Cerebellar cortex (tissue), 1 donor: ENCODE data around the gene EDDM13.
"Not testable (repeated sequence)": the region's sequence is repeated elsewhere in the genome, so short reads cannot be mapped to it uniquely, and the experiment has no call there.

Experiments used
- DNase-seq: peaks from one replicate; pipeline ENCODE4 v3.0.0-alpha.2; 2015; ENCODE audit warnings: low spot score

The EDDM13 gene

GRCh38 chr19:56321989-56322440, 49.5 kb downstream of the EDDM13 start:
- DNase-seq: no peak

- DNase-seq: no peak
These were observed 51.9 kb downstream of the EDDM13 start for GRCh38 chr19:56324436-56324835.

- no peak for DNase-seq
These were observed 60.1 kb downstream of the EDDM13 start for GRCh38 chr19:56332695-56333094.

- DNase-seq: peak; percentile 28
These were observed 61.0 kb downstream of the EDDM13 start for GRCh38 chr19:56333506-56333905.

GRCh38 chr19:56335371-56335770, 62.8 kb downstream of the EDDM13 start:
- not testable (repeated sequence) for DNase-seq

GRCh38 chr19:56337077-56337476, 64.5 kb downstream of the EDDM13 start:
- DNase-seq: not testable (repeated sequence)

GRCh38 chr19:56339031-56339430, 66.5 kb downstream of the EDDM13 start:
- DNase-seq: not testable (repeated sequence)

GRCh38 chr19:56341948-56342347, 69.4 kb downstream of the EDDM13 start:
- DNase-seq: no peak

- no peak for DNase-seq
These were observed 74.7 kb downstream of the EDDM13 start for GRCh38 chr19:56347163-56347778.

- no peak for DNase-seq
These were observed 75.8 kb downstream of the EDDM13 start for GRCh38 chr19:56348289-56348877.

GRCh38 chr19:56350416-56351045, 78.0 kb downstream of the EDDM13 start:
- DNase-seq: peak; percentile 5

- DNase-seq: no peak
These were observed 78.7 kb downstream of the EDDM13 start for GRCh38 chr19:56351208-56351607.

- no peak for DNase-seq
These were observed 83.0 kb downstream of the EDDM13 start for GRCh38 chr19:56355517-56355916.

GRCh38 chr19:56356944-56357343, 84.4 kb downstream of the EDDM13 start:
- DNase-seq: no peak
